ENCODE measurements around the gene CELSR1.
"Not testable (repeated sequence)": the region's sequence is repeated elsewhere in the genome, so short reads cannot be mapped to it uniquely, and the experiment has no call there.

CELSR1 gene

DNA sequence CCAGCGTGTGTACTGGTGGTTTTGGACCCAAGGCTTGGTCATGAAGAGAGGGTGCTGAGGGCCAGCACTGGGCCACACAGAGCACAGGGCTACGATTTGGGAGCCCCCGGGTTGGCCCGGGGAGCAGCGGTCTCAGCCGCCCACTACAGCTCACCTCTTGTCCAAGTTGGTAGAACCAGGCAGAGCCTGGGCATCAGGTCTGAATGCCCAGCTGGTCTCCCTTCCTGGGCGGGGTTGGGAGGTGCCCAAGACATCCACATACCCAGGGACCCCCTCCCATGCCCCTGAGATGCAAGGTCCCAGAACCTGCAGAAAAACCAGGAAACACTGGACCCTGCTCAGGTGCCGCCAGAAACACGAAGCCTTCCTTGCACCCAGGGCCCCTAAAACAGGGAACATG is 18.0 kb downstream of the CELSR1 start:
- H3K4me3 ChIP-seq (ENCODE audit: low read depth, low read length), result no peak overlapping the region
- TF ChIP-seq, protein P1, sequence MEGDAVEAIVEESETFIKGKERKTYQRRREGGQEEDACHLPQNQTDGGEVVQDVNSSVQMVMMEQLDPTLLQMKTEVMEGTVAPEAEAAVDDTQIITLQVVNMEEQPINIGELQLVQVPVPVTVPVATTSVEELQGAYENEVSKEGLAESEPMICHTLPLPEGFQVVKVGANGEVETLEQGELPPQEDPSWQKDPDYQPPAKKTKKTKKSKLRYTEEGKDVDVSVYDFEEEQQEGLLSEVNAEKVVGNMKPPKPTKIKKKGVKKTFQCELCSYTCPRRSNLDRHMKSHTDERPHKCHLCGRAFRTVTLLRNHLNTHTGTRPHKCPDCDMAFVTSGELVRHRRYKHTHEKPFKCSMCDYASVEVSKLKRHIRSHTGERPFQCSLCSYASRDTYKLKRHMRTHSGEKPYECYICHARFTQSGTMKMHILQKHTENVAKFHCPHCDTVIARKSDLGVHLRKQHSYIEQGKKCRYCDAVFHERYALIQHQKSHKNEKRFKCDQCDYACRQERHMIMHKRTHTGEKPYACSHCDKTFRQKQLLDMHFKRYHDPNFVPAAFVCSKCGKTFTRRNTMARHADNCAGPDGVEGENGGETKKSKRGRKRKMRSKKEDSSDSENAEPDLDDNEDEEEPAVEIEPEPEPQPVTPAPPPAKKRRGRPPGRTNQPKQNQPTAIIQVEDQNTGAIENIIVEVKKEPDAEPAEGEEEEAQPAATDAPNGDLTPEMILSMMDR (IDR thresholded peaks at IDR 0.05; ENCODE audit: borderline replicate concordance, insufficient read depth, low read depth, low read length), result no peak

DNA sequence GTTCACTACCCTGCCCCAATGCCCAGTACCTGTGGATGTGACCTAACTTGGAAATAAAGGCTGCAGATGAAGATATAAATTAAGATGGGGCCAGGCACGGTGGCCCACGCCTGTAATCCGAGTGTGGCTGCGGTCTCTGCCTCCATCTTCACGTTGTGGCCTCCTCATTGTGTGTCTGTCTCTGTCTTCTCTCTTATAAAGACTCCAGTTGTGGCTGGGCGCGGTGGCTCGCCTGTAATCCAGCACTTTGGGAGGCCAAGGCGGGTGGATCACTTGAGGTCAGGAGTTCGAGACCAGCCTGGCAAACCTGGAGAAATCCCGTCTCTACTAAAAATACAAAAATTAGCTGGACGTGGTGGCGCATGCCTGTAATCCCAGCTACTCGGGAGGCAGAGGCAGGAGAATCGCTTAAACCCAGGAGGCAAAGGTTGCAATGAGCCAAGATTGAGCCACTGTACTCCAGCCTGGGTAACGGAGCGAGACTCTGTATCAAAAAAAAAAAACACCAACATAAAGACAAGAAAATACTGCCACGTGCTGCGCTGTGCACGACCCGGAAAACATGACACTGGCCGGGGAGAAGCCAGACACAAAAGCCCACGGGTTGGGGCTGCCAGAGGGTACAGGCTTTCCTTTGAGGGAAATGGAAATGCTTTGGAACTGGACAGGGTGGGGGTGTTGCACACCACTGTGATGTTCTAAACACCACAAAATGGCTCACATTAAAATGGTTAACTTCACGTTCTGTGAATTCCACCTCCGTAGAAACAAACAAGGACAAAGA is 18.7 kb downstream of the CELSR1 start:
- TF ChIP-seq, protein P1 (IDR thresholded peaks at IDR 0.05; ENCODE audit: borderline replicate concordance, insufficient read depth, low read depth, low read length), result no peak
- no peak overlapping the region for H3K4me3 ChIP-seq (ENCODE audit: low read depth, low read length)

DNA sequence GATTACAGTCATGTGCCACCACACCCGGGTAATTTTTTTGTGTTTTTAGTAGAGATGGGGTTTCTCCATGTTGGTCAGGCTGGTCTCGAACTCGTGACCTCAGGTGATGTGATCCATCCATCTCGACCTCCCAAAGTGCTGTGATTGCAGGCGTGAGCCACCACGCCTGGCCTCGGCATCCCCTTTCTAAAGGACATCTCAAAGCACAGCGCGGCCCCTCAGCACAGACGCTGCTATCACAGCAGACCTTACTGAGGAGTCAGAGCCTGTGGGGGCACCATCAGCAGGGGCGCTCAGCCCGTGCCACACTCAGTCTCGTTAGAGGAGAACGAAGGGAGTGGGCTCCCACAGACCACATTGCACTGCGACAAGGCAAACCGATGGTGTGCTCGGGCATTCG is 19.4 kb downstream of the CELSR1 start:
- no peak overlapping the region for H3K4me3 ChIP-seq (ENCODE audit: low read depth, low read length)
- TF ChIP-seq, protein P1 (IDR thresholded peaks at IDR 0.05; ENCODE audit: borderline replicate concordance, insufficient read depth, low read depth, low read length), result no peak

DNA sequence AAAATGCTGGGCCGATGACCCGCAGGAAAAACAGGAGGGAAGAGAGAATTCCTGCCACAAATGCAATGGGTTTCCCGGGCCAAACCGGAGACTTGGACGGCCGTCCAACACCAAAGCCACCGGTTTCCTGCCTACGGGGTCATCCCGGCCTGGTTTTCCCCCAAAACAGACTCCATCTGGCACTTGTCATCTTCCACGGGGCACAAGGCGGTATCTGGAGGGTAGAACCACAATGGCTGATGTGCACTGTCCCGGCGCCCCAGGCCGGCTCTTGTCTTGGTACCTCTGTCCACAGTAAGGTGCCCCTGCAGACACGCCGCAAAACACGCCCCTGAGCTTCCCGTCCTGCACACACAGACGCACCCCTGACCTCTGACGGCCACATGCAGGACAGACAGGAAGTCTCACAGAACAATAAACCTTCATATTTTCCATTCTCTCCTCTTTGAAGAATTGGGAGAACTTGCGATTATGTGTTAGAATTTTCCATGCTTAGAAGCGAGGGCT is 20.1 kb downstream of the CELSR1 start:
- TF ChIP-seq, protein P1 (IDR thresholded peaks at IDR 0.05; ENCODE audit: borderline replicate concordance, insufficient read depth, low read depth, low read length), result no peak
- H3K4me3 ChIP-seq (ENCODE audit: low read depth, low read length), result no peak overlapping the region

DNA sequence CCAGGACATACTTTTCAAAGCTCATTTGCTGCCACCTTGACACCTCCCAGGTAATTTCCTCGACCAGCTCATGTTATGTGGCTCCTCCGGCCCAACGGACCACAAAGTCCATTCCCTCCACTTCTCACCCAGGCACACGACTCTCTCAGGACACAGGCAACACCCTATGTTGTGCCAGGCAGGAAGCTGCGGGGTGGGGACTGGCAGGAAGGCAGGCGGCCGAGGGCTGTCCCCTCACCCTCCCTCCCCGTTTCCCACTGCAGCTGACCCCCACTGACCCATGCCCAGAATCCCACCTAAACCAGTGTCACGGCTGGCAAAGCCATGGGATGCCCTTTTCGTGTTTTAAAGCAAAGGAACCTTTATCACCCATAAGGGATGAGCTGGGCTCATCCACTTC is 20.8 kb downstream of the CELSR1 start:
- no peak overlapping the region for H3K4me3 ChIP-seq (ENCODE audit: low read depth, low read length)
- TF ChIP-seq, protein P1 (IDR thresholded peaks at IDR 0.05; ENCODE audit: borderline replicate concordance, insufficient read depth, low read depth, low read length), result no peak

DNA sequence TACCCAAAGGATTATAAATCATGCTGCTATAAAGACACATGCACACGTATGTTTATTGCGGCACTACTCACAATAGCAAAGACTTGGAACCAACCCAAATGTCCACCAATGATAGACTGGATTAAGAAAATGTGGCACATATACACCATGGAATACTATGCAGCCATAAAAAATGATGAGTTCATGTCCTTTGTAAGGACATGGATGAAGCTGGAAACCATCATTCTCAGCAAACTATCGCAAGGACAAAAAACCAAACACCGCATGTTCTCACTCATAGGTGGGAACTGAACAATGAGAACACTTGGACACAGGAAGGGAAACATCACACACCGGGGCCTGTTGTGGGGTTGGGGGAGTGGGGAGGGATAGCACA is 21.3 kb downstream of the CELSR1 start:
- H3K4me3 ChIP-seq (ENCODE audit: low read depth, low read length), result not testable (repeated sequence)

DNA sequence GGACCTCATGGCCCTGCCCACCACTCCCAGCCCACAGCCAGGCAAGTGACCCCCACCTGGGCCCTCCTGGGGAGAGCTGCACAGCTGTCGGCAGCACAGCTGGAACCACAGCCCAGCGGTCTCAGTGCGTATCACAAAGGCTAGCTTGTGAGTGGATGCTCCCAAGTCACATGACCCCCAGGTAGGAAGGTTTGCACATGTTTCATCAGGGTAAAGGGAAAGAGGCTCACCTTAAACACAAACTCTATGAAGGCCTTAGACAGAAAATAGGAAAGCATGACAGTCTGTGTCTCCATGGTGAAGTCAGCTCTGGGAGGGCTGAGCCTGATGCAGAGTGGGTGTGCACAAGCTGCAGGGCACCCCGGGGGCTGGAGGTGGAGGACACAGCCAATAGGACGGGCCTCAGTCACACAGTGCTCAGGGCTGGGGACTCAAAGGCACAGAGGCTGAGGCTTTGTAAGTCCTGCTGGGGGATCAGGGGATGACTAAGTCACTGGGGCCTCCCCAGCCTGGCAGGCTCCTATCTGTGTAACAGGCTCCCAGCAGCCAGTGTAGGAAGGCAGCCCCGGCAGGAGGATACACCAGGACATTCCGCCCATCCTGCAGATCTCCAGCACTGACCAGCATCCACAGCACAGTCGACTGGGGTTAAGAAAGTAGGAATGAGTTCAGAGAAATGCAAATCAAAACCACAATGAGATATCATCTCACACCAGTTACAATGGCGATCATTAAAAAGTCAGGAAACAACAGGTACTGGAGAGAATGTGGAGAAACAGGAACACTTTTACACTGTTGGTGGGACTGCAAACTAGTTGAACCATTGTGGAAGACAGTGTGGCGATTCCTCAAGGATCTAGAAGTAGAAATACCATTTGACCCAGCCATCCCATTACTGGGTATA is 22.0 kb downstream of the CELSR1 start:
- TF ChIP-seq, protein P1 (IDR thresholded peaks at IDR 0.05; ENCODE audit: borderline replicate concordance, insufficient read depth, low read depth, low read length), result no peak
- no peak overlapping the region for H3K4me3 ChIP-seq (ENCODE audit: low read depth, low read length)
